ENCODE data around the gene YIF1A. TPM values are rescaled to one million over a fixed set of nuclear protein-coding genes. Genes with fewer than 3 reads are reported as not detected.

The YIF1A gene
- polyA plus RNA-seq, 3 donors = 50.0 to 81.1 (median 63.8) TPM

GRCh38 chr11:66291303-66291705 lies 2.4 kb upstream of the YIF1A start:
- Mint-ChIP-seq H3K9me3 (peaks cover 0 to 7% (median 4%) of the 10 kb centered on the region in 7 donors), H3K36me3 (peaks cover 4 to 9% of the 10 kb centered on the region in 2 donors), H3K27me3 (ENCODE audit: low read depth in 3 of 3) (peaks cover 36 to 49% (median 39%) of the 10 kb centered on the region in 3 donors), H3K4me3 (peak overlapping the region; percentile 37 to 94), H3K4me1 (peaks cover 36% of the 10 kb centered on the region), H3K27ac (no peak overlapping the region)
- Histone ChIP-seq H3K4me2 (replicated peaks; ENCODE audit: extremely low read depth, low read length, poor library complexity, severe bottlenecking) (peak overlapping the region; percentile 73), H3K4me1 (ENCODE audit: control insufficient read depth in 1 of 2, insufficient read depth in 2 of 2, low read length in 2 of 2) (peaks cover 37 to 44% of the 10 kb centered on the region in 2 donors), H2AFZ (ENCODE audit: insufficient read depth, low read depth, low read length, poor library complexity, severe bottlenecking) (no peak overlapping the region), H3K27ac (ENCODE audit: low read depth in 1 of 2, low read length in 2 of 2) (no peak overlapping the region), H4K20me1 (ENCODE audit: insufficient read depth, low read length) (no peaks in the 10 kb centered on the region), H3K27me3 (ENCODE audit: control insufficient read depth in 2 of 2, insufficient read depth in 2 of 2, low read length in 2 of 2) (peaks cover 24 to 44% of the 10 kb centered on the region in 2 donors), H3K36me3 (replicated peaks in 1 of 2; ENCODE audit: control insufficient read depth in 1 of 2, insufficient read depth in 2 of 2, low read length in 2 of 2) (no peaks in the 10 kb centered on the region), H3K79me2 (ENCODE audit: insufficient read depth, low read length) (no peaks in the 10 kb centered on the region), H3K9me3 (replicated peaks in 1 of 2; ENCODE audit: control insufficient read depth in 1 of 2, insufficient read depth in 1 of 2, low read length in 2 of 2) (peaks cover 0 to 11% of the 10 kb centered on the region in 2 donors), H3K4me3 (replicated peaks in 1 of 3; ENCODE audit: low read depth in 2 of 3, low read length in 3 of 3) (peak overlapping the region in 1 of 3 experiments; percentile 66), H3K9ac (ENCODE audit: insufficient read depth, low read length, poor library complexity, severe bottlenecking) (no peak overlapping the region)
- no peak for TF ChIP-seq CTCF (IDR thresholded peaks at IDR 0.05)
- no peak for DNase-seq
- 7% methylated on average over 13 of the region's 16 CpGs for WGBS (ENCODE audit: insufficient coverage)
- intact Hi-C loops (cut with micrococcal nuclease) = no loop called here

- no peak overlapping the region for H2AFZ ChIP-seq (ENCODE audit: insufficient read depth, low read depth, low read length, poor library complexity, severe bottlenecking)
- Mint-ChIP-seq H3K36me3 (peaks cover 4 to 12% of the 10 kb centered on the region in 2 donors), H3K4me1 (peaks cover 36% of the 10 kb centered on the region)
Measured at GRCh38 chr11:66290330-66290621, 1.3 kb upstream of the YIF1A start.

More at GRCh38 chr11:66290330-66290621, 1.3 kb upstream of the YIF1A start:
- Histone ChIP-seq H3K79me2 (ENCODE audit: insufficient read depth, low read length) (no peaks in the 10 kb centered on the region), H4K20me1 (ENCODE audit: insufficient read depth, low read length) (peaks cover 6% of the 10 kb centered on the region), H3K9ac (ENCODE audit: insufficient read depth, low read length, poor library complexity, severe bottlenecking) (no peak overlapping the region), H3K9me3 (replicated peaks in 1 of 2; ENCODE audit: control insufficient read depth in 1 of 2, insufficient read depth in 1 of 2, low read length in 2 of 2) (peaks cover 0 to 11% of the 10 kb centered on the region in 2 donors), H3K27me3 (ENCODE audit: control insufficient read depth in 2 of 2, insufficient read depth in 2 of 2, low read length in 2 of 2) (peaks cover 24 to 44% of the 10 kb centered on the region in 2 donors), H3K27ac (ENCODE audit: low read depth in 1 of 2, low read length in 2 of 2) (no peak overlapping the region), H3K4me1 (ENCODE audit: control insufficient read depth in 1 of 2, insufficient read depth in 2 of 2, low read length in 2 of 2) (peaks cover 37 to 44% of the 10 kb centered on the region in 2 donors), H3K4me3 (replicated peaks in 1 of 3; ENCODE audit: low read depth in 2 of 3, low read length in 3 of 3) (no peak overlapping the region), H3K36me3 (replicated peaks in 1 of 2; ENCODE audit: control insufficient read depth in 1 of 2, insufficient read depth in 2 of 2, low read length in 2 of 2) (peaks cover 2% of the 10 kb centered on the region in 2 donors), H3K4me2 (replicated peaks; ENCODE audit: extremely low read depth, low read length, poor library complexity, severe bottlenecking) (no peak overlapping the region)
- no CpG with 5 or more reads among the region's 2 CpGs for WGBS (ENCODE audit: insufficient coverage)
- TF ChIP-seq CTCF (IDR thresholded peaks at IDR 0.05) = no peak
- H3K27ac Mint-ChIP-seq = peak overlapping the region in 1 of 7 donors; percentile 23
- H3K27me3 Mint-ChIP-seq (ENCODE audit: low read depth in 3 of 3) = peaks cover 33 to 49% (median 38%) of the 10 kb centered on the region in 3 donors
- H3K4me3 Mint-ChIP-seq = peak overlapping the region in 1 of 2 donors; percentile 94
- intact Hi-C loops (cut with micrococcal nuclease) = no loop called here
- DNase-seq = no peak
- peaks cover 0 to 7% (median 4%) of the 10 kb centered on the region in 7 donors for H3K9me3 Mint-ChIP-seq
